ENCODE data around the gene MTHFR.

The MTHFR gene

DNA sequence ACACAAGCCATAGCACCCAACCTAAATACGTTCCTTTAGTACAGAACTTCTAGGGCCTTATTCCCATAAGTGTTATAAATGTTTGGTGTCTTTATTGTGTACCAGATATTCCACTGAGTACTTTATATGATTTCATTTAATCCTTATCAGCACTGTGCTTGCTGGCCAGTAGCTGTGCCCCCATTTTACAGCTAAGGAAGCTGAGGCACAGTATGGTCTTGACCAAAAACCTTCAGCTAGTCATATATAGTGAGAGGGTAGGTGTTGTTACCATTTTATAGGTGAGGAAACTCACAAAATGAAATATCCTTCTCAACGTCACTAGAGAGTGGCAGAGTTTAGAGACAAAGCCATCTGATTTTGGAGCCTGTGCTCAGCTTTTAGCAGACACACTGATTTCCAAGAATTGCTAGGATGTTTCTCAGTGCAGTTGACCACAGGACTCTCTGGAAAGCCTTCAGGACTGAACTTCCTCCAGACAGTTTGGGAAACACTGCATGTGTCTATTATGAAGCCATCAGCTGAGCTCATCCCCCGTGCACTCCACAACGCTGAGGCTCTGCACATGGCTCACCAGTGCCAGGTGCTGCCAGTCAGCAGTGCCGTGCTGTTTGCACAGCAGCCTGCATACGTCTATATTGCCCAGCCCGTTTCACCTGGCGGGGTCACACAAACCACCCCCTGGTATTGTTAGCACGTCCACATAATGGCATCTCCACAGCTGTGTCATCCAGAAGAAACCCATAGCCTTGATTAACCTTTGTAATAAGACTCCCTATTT lies 26.4 kb upstream of the MTHFR start:
- TF ChIP-seq, protein P1, sequence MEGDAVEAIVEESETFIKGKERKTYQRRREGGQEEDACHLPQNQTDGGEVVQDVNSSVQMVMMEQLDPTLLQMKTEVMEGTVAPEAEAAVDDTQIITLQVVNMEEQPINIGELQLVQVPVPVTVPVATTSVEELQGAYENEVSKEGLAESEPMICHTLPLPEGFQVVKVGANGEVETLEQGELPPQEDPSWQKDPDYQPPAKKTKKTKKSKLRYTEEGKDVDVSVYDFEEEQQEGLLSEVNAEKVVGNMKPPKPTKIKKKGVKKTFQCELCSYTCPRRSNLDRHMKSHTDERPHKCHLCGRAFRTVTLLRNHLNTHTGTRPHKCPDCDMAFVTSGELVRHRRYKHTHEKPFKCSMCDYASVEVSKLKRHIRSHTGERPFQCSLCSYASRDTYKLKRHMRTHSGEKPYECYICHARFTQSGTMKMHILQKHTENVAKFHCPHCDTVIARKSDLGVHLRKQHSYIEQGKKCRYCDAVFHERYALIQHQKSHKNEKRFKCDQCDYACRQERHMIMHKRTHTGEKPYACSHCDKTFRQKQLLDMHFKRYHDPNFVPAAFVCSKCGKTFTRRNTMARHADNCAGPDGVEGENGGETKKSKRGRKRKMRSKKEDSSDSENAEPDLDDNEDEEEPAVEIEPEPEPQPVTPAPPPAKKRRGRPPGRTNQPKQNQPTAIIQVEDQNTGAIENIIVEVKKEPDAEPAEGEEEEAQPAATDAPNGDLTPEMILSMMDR (IDR thresholded peaks at IDR 0.05; ENCODE audit: borderline replicate concordance, insufficient read depth, low read depth, low read length): no peak
- no peak overlapping the region for H3K4me3 ChIP-seq (ENCODE audit: low read depth, low read length)

DNA sequence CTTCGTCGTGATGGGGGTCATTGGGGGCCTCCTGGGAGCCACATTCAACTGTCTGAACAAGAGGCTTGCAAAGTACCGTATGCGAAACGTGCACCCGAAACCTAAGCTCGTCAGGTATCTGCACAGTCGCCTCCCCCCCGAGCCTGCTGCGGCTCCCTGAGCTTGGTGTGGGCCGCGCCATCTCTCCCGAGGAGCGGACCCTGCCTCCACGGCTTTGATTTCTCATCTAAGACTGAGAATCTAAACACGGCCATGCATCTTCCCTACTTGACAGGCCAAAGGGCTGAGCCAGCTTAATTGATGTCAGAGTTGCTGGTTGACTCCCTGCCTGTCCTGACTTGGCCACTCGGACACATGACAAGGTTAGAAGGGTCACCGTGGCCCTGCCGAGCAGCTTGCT lies 22.7 kb upstream of the MTHFR start:
- no peak overlapping the region for H3K4me3 ChIP-seq (ENCODE audit: low read depth, low read length)
- TF ChIP-seq, protein P1 (IDR thresholded peaks at IDR 0.05; ENCODE audit: borderline replicate concordance, insufficient read depth, low read depth, low read length): no peak

DNA sequence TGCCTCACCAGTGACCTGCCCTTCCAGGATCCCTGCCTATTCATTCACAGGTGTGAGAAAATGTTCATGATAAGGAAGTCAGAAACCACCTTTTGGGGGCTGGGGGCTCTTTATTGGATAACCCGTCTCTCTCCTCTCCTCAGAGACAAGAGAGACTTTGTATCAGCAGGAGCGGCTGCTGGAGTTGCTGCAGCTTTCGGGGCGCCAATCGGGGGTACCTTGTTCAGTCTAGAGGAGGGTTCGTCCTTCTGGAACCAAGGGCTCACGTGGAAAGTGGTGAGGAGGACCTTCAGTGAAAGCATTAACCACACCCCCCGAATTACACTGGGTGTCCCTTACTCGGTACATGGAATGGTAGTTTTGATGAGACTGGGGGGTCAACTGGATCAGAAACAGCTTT lies 21.2 kb upstream of the MTHFR start:
- TF ChIP-seq, protein P1 (IDR thresholded peaks at IDR 0.05; ENCODE audit: borderline replicate concordance, insufficient read depth, low read depth, low read length): no peak
- H3K4me3 ChIP-seq (ENCODE audit: low read depth, low read length): no peak overlapping the region

DNA sequence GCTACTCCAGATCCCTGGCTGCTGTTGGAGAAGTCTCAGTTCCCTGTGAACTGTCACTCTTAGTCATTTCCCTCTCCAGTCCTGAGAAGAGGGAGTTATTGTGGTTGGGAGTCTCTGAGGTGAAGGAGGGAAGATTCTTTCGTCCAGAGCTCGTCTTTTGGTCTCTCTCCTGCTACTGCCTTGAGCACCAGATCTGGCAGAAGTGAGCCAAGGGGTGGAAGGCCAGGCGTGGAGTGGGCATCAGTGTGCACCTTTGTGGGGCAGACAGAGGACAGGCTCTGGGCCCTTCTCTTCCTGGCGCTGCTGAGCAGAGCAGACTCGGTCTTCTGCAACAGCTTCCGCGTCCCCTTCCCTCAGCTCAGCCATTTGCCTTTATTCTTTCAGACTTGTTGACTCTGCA lies 19.4 kb upstream of the MTHFR start:
- no peak overlapping the region for H3K4me3 ChIP-seq (ENCODE audit: low read depth, low read length)
- TF ChIP-seq, protein P1 (IDR thresholded peaks at IDR 0.05; ENCODE audit: borderline replicate concordance, insufficient read depth, low read depth, low read length): no peak

DNA sequence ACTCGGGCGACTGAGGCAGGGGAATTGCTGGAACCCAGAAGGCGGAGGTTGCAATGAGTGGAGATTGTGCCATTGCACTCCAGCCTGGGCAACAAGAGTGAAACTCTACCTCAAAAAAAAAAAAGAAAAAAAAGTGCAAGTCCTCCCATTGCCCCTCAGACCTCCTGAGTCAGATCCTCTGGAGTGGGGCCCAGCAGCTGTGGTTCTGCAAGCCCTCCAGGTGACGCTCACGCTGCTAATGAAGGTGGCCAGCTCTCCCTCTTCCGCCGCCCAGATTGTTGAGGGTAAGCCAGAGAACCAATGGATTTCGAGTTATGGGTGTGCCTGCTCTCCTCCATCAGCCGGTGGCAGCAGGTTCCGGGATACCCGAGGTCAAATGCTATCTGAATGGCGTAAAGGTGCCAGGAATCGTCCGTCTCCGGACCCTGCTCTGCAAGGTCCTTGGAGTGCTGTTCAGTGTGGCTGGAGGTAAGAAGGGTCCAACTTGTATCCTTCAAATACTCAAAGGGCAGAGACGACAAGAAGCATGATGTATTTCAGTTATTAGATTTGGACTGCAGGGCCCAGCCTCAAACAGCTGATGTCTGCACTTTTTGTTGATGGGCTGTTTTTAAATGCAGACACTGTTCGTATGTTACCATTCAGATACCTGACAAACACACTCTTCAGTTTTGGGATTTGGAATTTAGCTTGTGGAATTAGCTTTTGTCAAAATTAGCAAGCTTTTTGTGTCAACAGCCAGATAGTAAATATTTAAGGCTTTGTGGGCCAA lies 17.8 kb upstream of the MTHFR start:
- TF ChIP-seq, protein P1 (IDR thresholded peaks at IDR 0.05; ENCODE audit: borderline replicate concordance, insufficient read depth, low read depth, low read length): no peak

DNA sequence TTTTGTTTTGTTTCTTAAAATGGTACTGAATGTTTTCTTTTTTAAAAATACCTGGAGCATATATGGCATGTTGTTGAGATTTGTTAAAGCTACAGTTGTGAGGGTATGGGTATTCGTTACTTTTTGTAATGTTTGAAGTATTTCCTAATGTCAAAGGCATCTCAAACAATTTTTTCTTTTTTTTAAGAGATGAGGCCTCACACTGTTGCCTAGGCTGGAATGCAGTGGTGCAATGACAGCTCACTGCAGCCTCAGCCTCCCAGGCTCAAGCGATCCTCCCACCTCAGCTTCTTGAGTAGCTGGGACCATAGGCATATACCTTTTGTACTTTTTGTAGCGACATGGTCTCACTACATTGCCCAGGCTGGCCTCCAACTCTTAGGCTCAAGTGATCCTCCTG lies 16.3 kb upstream of the MTHFR start:
- no peak overlapping the region for H3K4me3 ChIP-seq (ENCODE audit: low read depth, low read length)
- TF ChIP-seq, protein P1 (IDR thresholded peaks at IDR 0.05; ENCODE audit: borderline replicate concordance, insufficient read depth, low read depth, low read length): no peak

More for the DNA sequence above, 17.8 kb upstream of the MTHFR start:
- no peak overlapping the region for H3K4me3 ChIP-seq (ENCODE audit: low read depth, low read length)
